CD4-positive, alpha-beta T cell treated with Interleukin-21 for 1 hour (primary cell): Measurements from ENCODE around the gene UBE2V1.

Source experiments
- DNase-seq: peaks from one replicate; pipeline ENCODE4 v3.0.0-alpha.2; 2020

Gene UBE2V1

GRCh38 chr20:50040432-50041245, 72.3 kb downstream of the UBE2V1 start:
- DNase-seq: no peak

- no peak for DNase-seq
These were observed 73.1 kb downstream of the UBE2V1 start for GRCh38 chr20:50039706-50040431.

- DNase-seq: no peak
These were observed 74.4 kb downstream of the UBE2V1 start for GRCh38 chr20:50038574-50038991.

- no peak for DNase-seq
These were observed 74.8 kb downstream of the UBE2V1 start for GRCh38 chr20:50038169-50038568.

GRCh38 chr20:50037575-50037974, 75.4 kb downstream of the UBE2V1 start:
- DNase-seq: no peak

GRCh38 chr20:50037123-50037522, 75.8 kb downstream of the UBE2V1 start:
- DNase-seq: no peak

GRCh38 chr20:50036703-50037102, 76.2 kb downstream of the UBE2V1 start:
- DNase-seq: no peak

GRCh38 chr20:50034567-50035180, 78.3 kb downstream of the UBE2V1 start:
- no peak for DNase-seq

GRCh38 chr20:50032955-50033666, 79.8 kb downstream of the UBE2V1 start:
- DNase-seq: no peak
